Measurements from ENCODE around the gene CLPSL2.

Gene CLPSL2, protein sequence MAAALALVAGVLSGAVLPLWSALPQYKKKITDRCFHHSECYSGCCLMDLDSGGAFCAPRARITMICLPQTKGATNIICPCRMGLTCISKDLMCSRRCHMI

DNA sequence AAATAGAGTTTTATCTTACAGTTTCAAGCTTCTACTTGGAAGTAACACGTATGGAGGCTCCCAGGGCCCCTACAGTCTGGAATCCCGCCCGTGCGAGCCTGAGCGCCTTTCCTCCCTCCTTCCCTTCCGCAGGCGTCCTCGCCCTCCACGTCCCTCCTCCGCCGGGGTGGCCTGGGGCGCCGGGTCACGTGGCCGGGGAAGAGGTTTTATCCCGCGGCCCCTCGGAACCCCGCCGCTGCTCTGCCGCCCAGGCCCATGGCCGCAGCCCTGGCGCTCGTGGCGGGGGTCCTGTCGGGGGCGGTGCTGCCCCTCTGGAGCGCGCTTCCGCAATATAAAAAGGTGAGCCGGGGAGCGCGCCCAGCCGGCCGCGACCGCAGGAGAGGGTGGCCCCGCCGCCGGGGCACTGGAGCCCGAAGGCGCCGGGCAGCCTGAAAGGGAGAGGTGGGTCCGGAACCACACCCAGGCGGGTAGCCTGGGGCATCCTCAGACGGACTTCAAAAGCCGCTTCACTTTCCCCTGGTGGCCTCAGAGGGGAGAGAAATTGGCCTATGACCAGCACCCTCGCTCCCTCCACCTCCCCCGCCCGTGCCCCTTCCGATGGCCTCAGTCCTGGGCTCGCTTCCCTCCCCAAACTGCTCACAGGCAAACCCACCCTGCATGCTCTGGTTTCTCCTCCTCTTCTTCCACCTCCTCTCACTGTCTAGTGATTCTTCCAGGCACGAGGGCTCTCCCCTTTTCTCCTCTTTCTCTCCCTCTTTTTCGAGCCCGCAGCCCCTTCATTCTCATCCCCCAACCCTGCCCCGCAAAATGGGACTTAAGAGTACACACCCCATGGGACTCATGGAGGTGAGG, at the start of gene CLPSL2:
CLPSL2 (plus strand) TSS at position 235 of the 852 bp plus-strand sequence; CDS start at position 256, 21 bp downstream.
- no peak for DNase-seq
- no peaks in the 10 kb centered on the region for H3K36me3 ChIP-seq (ENCODE audit: insufficient read depth, low read length)
- H3K4me3 ChIP-seq (ENCODE audit: low read depth in 1 of 2, low read length in 2 of 2), result no peak within 1 kb of the TSS
- H3K9me3 ChIP-seq (ENCODE audit: insufficient read depth, low read length, severe bottlenecking), result no peaks in the 10 kb centered on the region
- TF ChIP-seq, protein P1, sequence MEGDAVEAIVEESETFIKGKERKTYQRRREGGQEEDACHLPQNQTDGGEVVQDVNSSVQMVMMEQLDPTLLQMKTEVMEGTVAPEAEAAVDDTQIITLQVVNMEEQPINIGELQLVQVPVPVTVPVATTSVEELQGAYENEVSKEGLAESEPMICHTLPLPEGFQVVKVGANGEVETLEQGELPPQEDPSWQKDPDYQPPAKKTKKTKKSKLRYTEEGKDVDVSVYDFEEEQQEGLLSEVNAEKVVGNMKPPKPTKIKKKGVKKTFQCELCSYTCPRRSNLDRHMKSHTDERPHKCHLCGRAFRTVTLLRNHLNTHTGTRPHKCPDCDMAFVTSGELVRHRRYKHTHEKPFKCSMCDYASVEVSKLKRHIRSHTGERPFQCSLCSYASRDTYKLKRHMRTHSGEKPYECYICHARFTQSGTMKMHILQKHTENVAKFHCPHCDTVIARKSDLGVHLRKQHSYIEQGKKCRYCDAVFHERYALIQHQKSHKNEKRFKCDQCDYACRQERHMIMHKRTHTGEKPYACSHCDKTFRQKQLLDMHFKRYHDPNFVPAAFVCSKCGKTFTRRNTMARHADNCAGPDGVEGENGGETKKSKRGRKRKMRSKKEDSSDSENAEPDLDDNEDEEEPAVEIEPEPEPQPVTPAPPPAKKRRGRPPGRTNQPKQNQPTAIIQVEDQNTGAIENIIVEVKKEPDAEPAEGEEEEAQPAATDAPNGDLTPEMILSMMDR (IDR thresholded peaks at IDR 0.05; ENCODE audit: borderline replicate concordance, extremely low read depth, low read length, poor library complexity, severe bottlenecking), result no peak
- no peak for TF ChIP-seq EZH2 (IDR thresholded peaks at IDR 0.05; ENCODE audit: borderline replicate concordance, low read depth, low read length, severe bottlenecking)
- H3K9ac ChIP-seq (ENCODE audit: low read depth, low read length), result no peak within 1 kb of the TSS
- ATAC-seq (ENCODE audit: insufficient read depth, low read depth), result no peak
- no peak within 1 kb of the TSS for H2AFZ ChIP-seq (ENCODE audit: low read depth, low read length)
- no peaks in the 10 kb centered on the region for H3K79me2 ChIP-seq (ENCODE audit: insufficient read depth, low read length)
- no peaks in the 10 kb centered on the region; the same call in 1 of the 2 replicates for H4K20me1 ChIP-seq (ENCODE audit: insufficient read depth, low read length)
- no peak within 1 kb of the TSS for H3K4me2 ChIP-seq (ENCODE audit: insufficient read depth, low read length)
- no peaks in the 10 kb centered on the region for H3K4me1 ChIP-seq (ENCODE audit: insufficient read depth, low read length)
- H3K27me3 ChIP-seq (ENCODE audit: insufficient read depth, low read length, poor library complexity), result peaks cover 18% of the 10 kb centered on the region
- no peak within 1 kb of the TSS for H3K27ac ChIP-seq (ENCODE audit: low read length)

DNA sequence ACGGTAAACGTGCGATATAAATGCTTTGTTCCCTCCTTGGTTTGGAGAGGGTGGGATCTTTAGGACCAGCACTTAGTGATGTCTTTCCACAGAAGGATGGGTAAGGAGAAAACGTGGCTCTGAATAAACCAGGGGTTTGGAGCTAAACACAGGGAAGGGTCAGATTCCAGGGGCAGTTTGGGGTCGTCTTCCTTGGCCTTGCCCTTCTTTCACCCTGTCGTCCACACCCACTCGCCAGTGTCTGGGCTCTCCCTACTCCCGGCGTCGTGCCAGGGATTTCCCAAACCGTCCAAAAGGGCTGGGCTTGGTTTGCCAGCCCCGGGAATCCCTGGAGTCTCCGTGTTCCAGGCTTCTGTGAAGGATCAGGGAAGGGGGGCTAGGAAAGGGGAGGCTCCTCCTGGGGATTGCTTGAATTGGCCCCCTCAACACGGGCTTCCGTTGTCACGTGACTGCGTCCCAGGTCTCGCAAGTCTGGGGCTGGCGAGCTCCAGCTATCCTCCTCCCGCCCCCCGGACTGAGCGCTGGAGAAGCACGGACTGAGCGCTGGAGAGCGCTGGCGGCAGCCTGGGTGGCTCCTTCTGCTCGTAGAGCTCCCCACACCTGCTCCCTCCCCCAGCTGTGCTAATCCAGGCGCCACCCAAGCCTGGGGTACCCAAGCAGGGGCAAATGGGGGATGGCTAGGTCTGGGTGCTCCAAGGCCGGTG, 49.0 kb upstream of the CLPSL2 start:
- ATAC-seq (ENCODE audit: insufficient read depth, low read depth) (peak; percentile 27), DNase-seq (no peak)
- peak overlapping the region in 1 of 2 experiments; percentile 54; a peak in 2 of 4 replicates for H3K4me3 ChIP-seq (ENCODE audit: low read depth in 1 of 2, low read length in 2 of 2)
- peak overlapping the region; percentile 79 for H3K27ac ChIP-seq (ENCODE audit: low read length)
- H2AFZ ChIP-seq (ENCODE audit: low read depth, low read length), result peak overlapping the region; percentile 72
- peak overlapping the region; percentile 58 for H3K9ac ChIP-seq (ENCODE audit: low read depth, low read length)
- H3K36me3 ChIP-seq (ENCODE audit: insufficient read depth, low read length), result no peaks in the 10 kb centered on the region
- no peaks in the 10 kb centered on the region for H3K9me3 ChIP-seq (ENCODE audit: insufficient read depth, low read length, severe bottlenecking)
- H4K20me1 ChIP-seq (ENCODE audit: insufficient read depth, low read length), result peaks cover 42% of the 10 kb centered on the region
- no peak for TF ChIP-seq EZH2 (IDR thresholded peaks at IDR 0.05; ENCODE audit: borderline replicate concordance, low read depth, low read length, severe bottlenecking)
- TF ChIP-seq, protein P1 (IDR thresholded peaks at IDR 0.05; ENCODE audit: borderline replicate concordance, extremely low read depth, low read length, poor library complexity, severe bottlenecking), result peak; percentile 20
- peak overlapping the region; percentile 96 for H3K4me2 ChIP-seq (ENCODE audit: insufficient read depth, low read length)
- peaks cover 64% of the 10 kb centered on the region for H3K4me1 ChIP-seq (ENCODE audit: insufficient read depth, low read length)
- no peaks in the 10 kb centered on the region for H3K79me2 ChIP-seq (ENCODE audit: insufficient read depth, low read length)
- peaks cover 38% of the 10 kb centered on the region for H3K27me3 ChIP-seq (ENCODE audit: insufficient read depth, low read length, poor library complexity)

DNA sequence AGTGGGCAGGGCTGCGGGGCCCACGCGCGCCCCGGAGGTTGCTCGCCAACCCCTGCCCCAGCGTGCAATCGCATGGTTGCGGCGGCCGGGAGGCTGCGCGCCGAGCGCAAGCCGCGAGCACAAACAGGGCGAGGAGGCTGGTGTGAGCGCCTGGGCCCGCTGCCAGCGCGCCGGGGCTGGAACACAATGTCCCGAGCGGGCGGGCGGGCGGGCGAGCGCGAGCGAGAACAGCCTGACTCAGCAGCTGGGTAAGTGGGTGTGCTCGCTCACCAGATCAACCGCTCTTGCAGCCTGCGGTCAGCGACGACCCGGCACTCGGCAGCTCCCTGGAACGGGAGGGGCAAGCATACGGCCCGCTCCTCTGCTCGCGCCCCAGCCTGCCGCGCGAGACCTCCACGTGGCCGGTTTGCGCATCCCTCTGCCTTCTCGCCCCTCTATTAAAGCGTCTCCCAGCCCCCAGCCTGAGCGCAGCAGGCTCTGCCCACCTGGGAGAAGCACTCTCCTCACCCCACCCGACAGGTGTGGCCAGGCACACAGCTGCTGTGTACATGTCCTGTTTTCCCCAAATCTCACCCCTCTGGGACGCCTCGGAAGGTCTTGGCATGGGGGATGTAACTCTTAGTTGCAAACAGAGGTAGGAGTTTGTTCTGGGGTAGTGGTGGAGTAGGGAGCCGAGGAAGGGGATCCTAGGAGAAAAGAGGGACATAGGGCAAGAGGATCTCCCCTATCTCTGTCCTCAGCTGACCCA, 48.3 kb upstream of the CLPSL2 start:
- Histone ChIP-seq H3K36me3 (ENCODE audit: insufficient read depth, low read length) (no peaks in the 10 kb centered on the region), H3K4me2 (ENCODE audit: insufficient read depth, low read length) (peak overlapping the region; percentile 96), H3K4me1 (ENCODE audit: insufficient read depth, low read length) (peaks cover 71% of the 10 kb centered on the region), H2AFZ (ENCODE audit: low read depth, low read length) (peak overlapping the region; percentile 72), H3K79me2 (ENCODE audit: insufficient read depth, low read length) (no peaks in the 10 kb centered on the region), H3K27me3 (ENCODE audit: insufficient read depth, low read length, poor library complexity) (peaks cover 38% of the 10 kb centered on the region), H3K27ac (ENCODE audit: low read length) (peak overlapping the region; percentile 79), H3K9ac (ENCODE audit: low read depth, low read length) (peak overlapping the region; percentile 58), H3K9me3 (ENCODE audit: insufficient read depth, low read length, severe bottlenecking) (no peaks in the 10 kb centered on the region), H3K4me3 (ENCODE audit: low read depth in 1 of 2, low read length in 2 of 2) (peak overlapping the region in 1 of 2 experiments; percentile 54; a peak in 2 of 4 replicates), H4K20me1 (ENCODE audit: insufficient read depth, low read length) (peaks cover 42% of the 10 kb centered on the region)
- DNase-seq (peak; percentile 93), ATAC-seq (ENCODE audit: insufficient read depth, low read depth) (peak; percentile 67)
- TF ChIP-seq EZH2 (IDR thresholded peaks at IDR 0.05; ENCODE audit: borderline replicate concordance, low read depth, low read length, severe bottlenecking), result no peak
- TF ChIP-seq, protein P1 (IDR thresholded peaks at IDR 0.05; ENCODE audit: borderline replicate concordance, extremely low read depth, low read length, poor library complexity, severe bottlenecking), result no peak

All from DND-41 (cell line).